Motor neuron (in vitro differentiated cells): ENCODE measurements around the gene PRAMEF14. TPM values are rescaled to one million over a fixed set of nuclear protein-coding genes. Genes with fewer than 3 reads are reported as not detected.
"Not testable (repeated sequence)": the region's sequence is repeated elsewhere in the genome, so short reads cannot be mapped to it uniquely, and the experiment has no call there.

ENCODE experiments used
- ATAC-seq, 8 experiments: fragments of 200-7000 bp; cut with Tn5 transposase; replicated peaks in 6 of 8; 2 replicates each; pipeline ENCODE4 v1.8.0; 2021; ENCODE audit warnings: mild to moderate bottlenecking in 8 of 8, moderate library complexity in 8 of 8
- H3K27ac ChIP-seq, 2 donors: fragments of 250-450 bp; sonication (Bioruptor Pico); 2 replicates each; pipeline ENCODE4 v1.9.0; 2021; ENCODE audit warnings: antibody characterized with exemption in 2 of 2, mild to moderate bottlenecking in 2 of 2, moderate library complexity in 1 of 2
- H3K4me1 ChIP-seq, 2 donors: fragments of 250-450 bp; sonication (Bioruptor Pico); replicated peaks in 1 of 2; 2 replicates each; pipeline ENCODE4 v1.6.1; 2021; ENCODE audit warnings: antibody characterized with exemption in 2 of 2, mild to moderate bottlenecking in 2 of 2, moderate library complexity in 1 of 2
- H3K4me3 ChIP-seq, 5 donors: fragments of 250-450 bp; sonication (Bioruptor Pico); 2 replicates each; pipeline ENCODE4 v1.9.0; 2021; ENCODE audit warnings: antibody characterized with exemption in 5 of 5, mild to moderate bottlenecking in 5 of 5, moderate library complexity in 4 of 5
- WGBS, 10 experiments: fragments of 450-650 bp; shearing (Covaris generic); methylation state at CpG; one replicate each; pipeline ENCODE4 v1.0.0; 2022; 5-methylcytosine and 5-hydroxymethylcytosine counted together
- in situ Hi-C, 9 experiments: fragments of 400-800 bp; cut with MboI; loops; one replicate each; pipeline ENCODE4 v1.15.0; 2021; ENCODE audit warnings: low sequenced_read_pairs in 9 of 9, low pct_unique_long_range_greater_than_20kb in 2 of 9; ENCODE audit not compliant: unreplicated experiment in 9 of 9
- total RNA-seq, 8 experiments: library from RNA; unstranded; fragments of 300-600 nt; gene quantifications; 2 replicates each; pipeline versions ENCODE4 v1.2.3 to v1.2.4, GENCODE V29; 2022

PRAMEF14 gene
- total RNA-seq, 8 experiments from 2014 or later, result 0.33 to 1.0 TPM; not detected in 6

- H3K4me1 ChIP-seq, H3K27ac ChIP-seq, H3K4me3 ChIP-seq, in situ Hi-C loops, ATAC-seq: not testable (repeated sequence)
- WGBS, 10 experiments, result 40 to 80% methylated on average over 2 of the region's 8 CpGs; no CpG with 5 or more reads in 8 of the 10 experiments
Measured at GRCh38 chr1:13353476-13353875, 6.5 kb upstream of the PRAMEF14 start.

GRCh38 chr1:13342496-13342895 is 4.4 kb downstream of the PRAMEF14 start:
- ATAC-seq, H3K4me1 ChIP-seq, in situ Hi-C loops, H3K4me3 ChIP-seq, H3K27ac ChIP-seq: not testable (repeated sequence)
- WGBS, 10 experiments, result 20% methylated on average over 1 of the region's 8 CpGs; no CpG with 5 or more reads in 9 of the 10 experiments

- H3K4me1 ChIP-seq, H3K27ac ChIP-seq, ATAC-seq, in situ Hi-C loops, H3K4me3 ChIP-seq: not testable (repeated sequence)
- 0% methylated on average over 1 of the region's 4 CpGs; no CpG with 5 or more reads in 9 of the 10 experiments for WGBS, 10 experiments
Measured at GRCh38 chr1:13315281-13315680, 31.7 kb downstream of the PRAMEF14 start, which contains the start of gene PRAMEF15. TSS of gene PRAMEF15 (plus strand) at chr1:13315581. CDS start at chr1:13318408, 2,827 bp downstream.

- in situ Hi-C loops, H3K4me1 ChIP-seq, H3K4me3 ChIP-seq, H3K27ac ChIP-seq, ATAC-seq: not testable (repeated sequence)
- no CpG with 5 or more reads among the region's 1 CpG for WGBS, 10 experiments
Measured at GRCh38 chr1:13303239-13303638, 43.7 kb downstream of the PRAMEF14 start, which contains the start of gene PRAMEF33. TSS of gene PRAMEF33 (plus strand) at chr1:13303539. CDS start at chr1:13305955, 2,416 bp downstream.

- in situ Hi-C loops, ATAC-seq, H3K4me1 ChIP-seq, H3K4me3 ChIP-seq, H3K27ac ChIP-seq: not testable (repeated sequence)
Measured at GRCh38 chr1:13302197-13302596, 44.7 kb downstream of the PRAMEF14 start.

- WGBS, 10 experiments, result no CpG with 5 or more reads among the region's 27 CpGs
- in situ Hi-C loops, H3K27ac ChIP-seq, ATAC-seq, H3K4me1 ChIP-seq, H3K4me3 ChIP-seq: not testable (repeated sequence)
Measured at GRCh38 chr1:13298699-13299098, 48.2 kb downstream of the PRAMEF14 start.

- H3K27ac ChIP-seq, H3K4me1 ChIP-seq, ATAC-seq, in situ Hi-C loops, H3K4me3 ChIP-seq: not testable (repeated sequence)
- WGBS, 10 experiments, result no CpG with 5 or more reads among the region's 5 CpGs
Measured at GRCh38 chr1:13297216-13297931, 49.6 kb downstream of the PRAMEF14 start.

Other genes with a start within 250 kb of the PRAMEF14 start
- under 1 TPM in 3 of 8 experiments, not detected in 5; 0.18 to 0.38 (median 0.25) TPM for gene HNRNPCL2, start 230.3 kb downstream of the PRAMEF14 start, total RNA-seq
- under 1 TPM in 1 of 8 experiments, not detected in 7; 1.00 TPM for gene PRAMEF26, start 191.1 kb downstream of the PRAMEF14 start, total RNA-seq
- under 1 TPM in 1 of 8 experiments, not detected in 7; 0.42 TPM for gene HNRNPCL4, start 181.5 kb downstream of the PRAMEF14 start, total RNA-seq
- under 1 TPM in 4 of 8 experiments, not detected in 4; 0.05 to 0.47 (median 0.13) TPM for gene PRAMEF9, start 175.3 kb downstream of the PRAMEF14 start, total RNA-seq
- under 1 TPM in 2 of 8 experiments, not detected in 6; 0.25 to 0.62 TPM for gene PRAMEF13, start 145.7 kb downstream of the PRAMEF14 start, total RNA-seq
- under 1 TPM in 2 of 8 experiments, not detected in 6; 0.21 to 0.90 TPM for gene PRAMEF18, start 121.0 kb downstream of the PRAMEF14 start, total RNA-seq
- gene PRAMEF5, start 92.9 kb downstream of the PRAMEF14 start, total RNA-seq, result not detected
- gene PRAMEF8, start 62.0 kb downstream of the PRAMEF14 start, total RNA-seq, result under 1 TPM in 3 of 8 experiments, not detected in 5; 0.20 to 0.71 (median 0.33) TPM
- gene PRAMEF33, start 43.6 kb downstream of the PRAMEF14 start, total RNA-seq, result under 1 TPM in 1 of 8 experiments, not detected in 7; 0.13 TPM
- gene PRAMEF15, start 31.6 kb downstream of the PRAMEF14 start, total RNA-seq, result under 1 TPM in 2 of 8 experiments, not detected in 6; 0.13 to 0.19 TPM
- gene PRAMEF19, start 24.8 kb upstream of the PRAMEF14 start, total RNA-seq, result under 1 TPM in 3 of 8 experiments, not detected in 5; 0.13 to 0.20 (median 0.19) TPM
- under 1 TPM in 3 of 8 experiments, not detected in 5; 0.18 to 0.38 (median 0.20) TPM for gene PRAMEF17, start 42.5 kb upstream of the PRAMEF14 start, total RNA-seq
- gene PRAMEF20, start 63.3 kb upstream of the PRAMEF14 start, total RNA-seq, result under 1 TPM in 2 of 8 experiments, not detected in 6; 0.13 to 0.47 TPM
- gene LRRC38, start 166.9 kb upstream of the PRAMEF14 start, total RNA-seq, result under 1 TPM in 5 of 8 experiments, not detected in 3; 0.05 to 1.00 (median 0.17) TPM
- 100 to 1,000 TPM in 1 of 8 experiments, 10 to 100 TPM in 4, 1 to 10 TPM in 2, under 1 TPM in 1; 0.63 to 129 (median 14.8) TPM for gene PDPN, start 236.7 kb upstream of the PRAMEF14 start, total RNA-seq